Uterus (tissue), 4 donors: Measurements from ENCODE around the gene REXO1. TPM values are rescaled to one million over a fixed set of nuclear protein-coding genes. Genes with fewer than 3 reads are reported as not detected.

Experiments
- DNase-seq, 2 donors: peaks; one replicate each; pipeline ENCODE4 v3.0.0-alpha.2; 2019 to 2020
- H3K27ac ChIP-seq, 2 donors: fragments of 200-600 bp; sonication (generic); 1 replicate in 1 of 2; 2 replicates in 1 of 2; pipeline ENCODE4 v1.5.1; 2016 to 2018
- H3K27me3 ChIP-seq, 2 donors: fragments of 200-600 bp; sonication (generic); one replicate each; pipeline ENCODE4 v1.5.1; 2018 to 2019; ENCODE audit warnings: control low read depth in 1 of 2
- H3K36me3 ChIP-seq, 2 donors: fragments of 200-600 bp; sonication (generic); one replicate each; pipeline ENCODE4 v1.5.1; 2019; ENCODE audit warnings: control low read depth in 1 of 2
- H3K4me1 ChIP-seq, 2 donors: fragments of 200-600 bp; sonication (generic); one replicate each; pipeline ENCODE4 v1.5.1; 2018 to 2019; ENCODE audit warnings: control low read depth in 1 of 2
- H3K4me3 ChIP-seq, 2 donors: fragments of 200-600 bp; sonication (generic); 1 replicate in 1 of 2; 2 replicates in 1 of 2; pipeline ENCODE4 v1.5.1; 2018 to 2019; ENCODE audit warnings: mild to moderate bottlenecking in 1 of 2
- H3K9me3 ChIP-seq, 2 donors: fragments of 200-600 bp; sonication (generic); one replicate each; pipeline ENCODE4 v1.5.1; 2019; ENCODE audit warnings: control low read depth in 1 of 2
- POLR2A ChIP-seq, 2 donors: fragments of 450-650 bp; IDR thresholded peaks; one replicate each; pipeline ENCODE4 v1.6.1; 2016; ENCODE audit warnings: antibody characterized with exemption in 2 of 2, mild to moderate bottlenecking in 1 of 2, moderate library complexity in 1 of 2
- intact Hi-C: fragments of 100-400 bp; cut with DNase I; formaldehyde crosslinking; loops from one replicate; pipeline ENCODE4 v1.15.1; 2023; ENCODE audit warnings: low total_unique reads
- total RNA-seq, 4 donors: library from RNA; depleted of rRNA in 3 of 4; stranded (reverse); fragments of >200 nt in 3 of 4; gene quantifications; one replicate each; pipeline versions ENCODE4 v1.1.0 to v1.2.4, GENCODE V29; 2014 to 2023
- TF ChIP-seq, protein P1 (sequence below), 4 experiments: fragments of 200-600 bp in 2 of 4; fragments of 450-650 bp in 2 of 4; sonication (generic) in 2 of 4; IDR thresholded peaks; one replicate each; pipeline ENCODE4 v1.5.1; 2016 to 2019; ENCODE audit warnings: antibody characterized with exemption in 4 of 4, mild to moderate bottlenecking in 2 of 4, moderate library complexity in 1 of 4
- donor health status: DM: yes; HTN: yes; CAD: no.

Gene REXO1
- total RNA-seq, 4 donors from 2014 or later, result 1.5 to 67.4 (median 25.1) TPM

DNA sequence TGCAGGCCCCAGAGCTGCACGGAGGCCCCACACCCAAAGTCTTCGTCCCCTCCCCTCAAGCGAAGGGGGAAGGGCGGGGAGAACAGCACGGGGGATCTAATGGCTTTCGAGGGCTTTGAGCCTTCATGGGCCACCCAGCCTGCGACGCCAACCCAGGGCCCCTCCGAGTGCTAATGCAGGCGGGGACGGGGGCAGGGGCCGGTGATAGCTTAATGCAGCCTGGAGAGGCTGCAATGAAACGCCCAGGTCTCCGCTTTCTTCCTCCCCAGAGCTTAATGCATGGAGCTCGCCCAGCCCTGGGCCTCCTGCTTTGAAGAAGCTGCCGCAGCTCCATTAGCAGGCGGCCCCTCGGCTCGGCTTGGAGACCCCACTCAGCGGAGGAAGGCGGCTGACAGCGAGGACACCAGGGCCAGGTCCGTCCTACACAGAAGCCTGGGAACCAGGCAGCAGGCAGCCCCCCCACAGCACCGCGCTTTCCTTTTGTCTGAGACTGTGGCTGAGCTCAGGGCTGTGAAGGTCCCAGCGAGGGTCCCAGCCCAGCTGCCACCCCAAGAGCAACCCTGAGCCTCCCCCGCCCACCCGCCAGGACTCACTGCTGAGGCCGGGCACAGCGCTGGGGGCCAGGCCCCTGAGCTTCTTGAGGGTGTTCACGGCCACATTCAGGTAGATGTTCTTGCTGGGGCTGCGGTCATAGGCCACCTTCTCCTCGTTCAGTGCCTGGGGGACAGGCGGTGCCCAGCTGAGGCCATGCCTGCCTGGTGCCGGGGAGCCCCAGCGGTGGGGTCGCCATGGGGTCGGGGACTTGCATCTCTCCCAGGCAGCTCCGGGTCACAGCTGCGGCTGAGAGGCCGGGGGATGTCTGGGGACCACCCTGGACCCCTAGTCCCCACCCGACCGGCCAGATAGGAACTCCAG, 28.7 kb downstream of the REXO1 start:
- Histone ChIP-seq H3K4me3 (no peak overlapping the region), H3K36me3 (no peaks in the 10 kb centered on the region), H3K9me3 (no peaks in the 10 kb centered on the region), H3K27ac (no peak overlapping the region), H3K4me1 (no peaks in the 10 kb centered on the region), H3K27me3 (no peaks in the 10 kb centered on the region)
- intact Hi-C loops, result loop anchor here (10.0 kb wide), 2 partner anchors 55 to 275 kb away; no protein-coding TSS in a partner anchor
- no peak for DNase-seq
- TF ChIP-seq, protein P1, sequence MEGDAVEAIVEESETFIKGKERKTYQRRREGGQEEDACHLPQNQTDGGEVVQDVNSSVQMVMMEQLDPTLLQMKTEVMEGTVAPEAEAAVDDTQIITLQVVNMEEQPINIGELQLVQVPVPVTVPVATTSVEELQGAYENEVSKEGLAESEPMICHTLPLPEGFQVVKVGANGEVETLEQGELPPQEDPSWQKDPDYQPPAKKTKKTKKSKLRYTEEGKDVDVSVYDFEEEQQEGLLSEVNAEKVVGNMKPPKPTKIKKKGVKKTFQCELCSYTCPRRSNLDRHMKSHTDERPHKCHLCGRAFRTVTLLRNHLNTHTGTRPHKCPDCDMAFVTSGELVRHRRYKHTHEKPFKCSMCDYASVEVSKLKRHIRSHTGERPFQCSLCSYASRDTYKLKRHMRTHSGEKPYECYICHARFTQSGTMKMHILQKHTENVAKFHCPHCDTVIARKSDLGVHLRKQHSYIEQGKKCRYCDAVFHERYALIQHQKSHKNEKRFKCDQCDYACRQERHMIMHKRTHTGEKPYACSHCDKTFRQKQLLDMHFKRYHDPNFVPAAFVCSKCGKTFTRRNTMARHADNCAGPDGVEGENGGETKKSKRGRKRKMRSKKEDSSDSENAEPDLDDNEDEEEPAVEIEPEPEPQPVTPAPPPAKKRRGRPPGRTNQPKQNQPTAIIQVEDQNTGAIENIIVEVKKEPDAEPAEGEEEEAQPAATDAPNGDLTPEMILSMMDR (IDR thresholded peaks at IDR 0.05), result no peak
- TF ChIP-seq POLR2A (IDR thresholded peaks at IDR 0.05), result no peak

DNA sequence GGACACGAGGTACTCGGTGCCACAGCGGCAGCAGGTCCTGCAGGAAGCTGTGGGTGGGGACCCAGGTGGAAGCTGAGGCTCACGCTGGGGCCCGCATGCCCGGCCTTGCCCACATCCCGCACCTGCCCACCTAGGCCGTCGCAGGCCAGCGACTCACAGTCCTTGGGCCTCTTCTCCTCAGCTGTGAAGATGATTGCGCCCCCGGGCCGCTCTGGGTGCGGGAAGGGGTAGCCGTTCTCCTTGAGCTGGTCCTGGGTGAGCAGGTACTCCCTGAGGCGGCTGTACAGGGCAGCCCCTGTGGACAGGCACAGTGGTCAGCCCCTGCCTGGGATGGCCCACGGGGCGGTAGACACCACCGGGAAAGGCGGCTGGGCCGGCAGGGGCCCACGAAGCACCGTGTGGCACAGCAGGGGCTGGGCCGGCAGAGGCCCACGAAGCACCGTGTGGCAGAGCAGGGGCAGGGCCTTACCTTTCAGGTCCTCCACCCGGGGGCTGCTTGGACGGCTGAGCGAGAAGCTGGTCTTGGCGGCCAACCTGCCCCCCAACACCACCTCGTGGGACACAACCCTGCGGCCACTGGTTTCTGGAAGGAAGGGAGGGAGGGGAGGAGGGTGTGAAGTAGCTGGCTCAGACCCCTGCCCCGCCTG, 29.6 kb downstream of the REXO1 start:
- H3K36me3 ChIP-seq, result no peaks in the 10 kb centered on the region
- H3K27me3 ChIP-seq, result no peaks in the 10 kb centered on the region
- intact Hi-C loops, result no loop called here

DNA sequence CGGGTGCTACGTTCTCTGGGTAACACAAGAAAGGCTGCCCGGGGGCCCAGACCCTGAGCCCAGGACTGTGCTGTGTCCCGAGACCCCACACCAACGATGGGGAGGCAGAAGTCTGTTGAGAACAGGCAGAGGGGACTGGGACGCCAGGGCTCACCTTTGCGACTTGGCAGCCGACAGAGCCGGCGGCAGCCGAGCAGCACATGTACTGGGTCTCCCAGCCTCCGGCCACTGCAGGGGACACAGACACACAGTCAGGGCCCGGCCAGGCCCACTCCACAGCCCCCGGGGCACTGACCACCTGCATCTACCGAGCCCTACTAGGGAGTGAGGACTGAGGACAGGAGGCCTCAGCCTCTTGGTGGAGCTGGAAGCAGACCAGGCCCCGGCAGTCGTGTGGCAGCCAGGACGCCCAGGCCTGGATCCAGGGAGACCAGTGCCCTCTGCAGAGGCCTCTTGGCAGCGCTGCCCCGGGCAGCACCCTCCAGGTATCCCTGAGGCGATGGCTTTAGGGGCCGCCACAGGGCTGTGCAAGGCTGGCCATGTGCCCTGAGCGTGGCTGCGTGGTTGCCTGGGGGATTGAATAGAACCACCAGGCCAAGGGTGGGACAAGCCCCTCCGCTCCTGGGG, 30.6 kb downstream of the REXO1 start:
- no peak overlapping the region for H3K27ac ChIP-seq
- H3K9me3 ChIP-seq, result no peaks in the 10 kb centered on the region
- no peaks in the 10 kb centered on the region for H3K36me3 ChIP-seq
- DNase-seq, result no peak
- H3K4me1 ChIP-seq, result peaks cover 0 to 8% of the 10 kb centered on the region in 2 donors
- intact Hi-C loops, result no loop called here
- no peak overlapping the region for H3K4me3 ChIP-seq
- TF ChIP-seq, protein P1 (IDR thresholded peaks at IDR 0.05), result no peak
- TF ChIP-seq POLR2A (IDR thresholded peaks at IDR 0.05), result no peak
- H3K27me3 ChIP-seq, result no peaks in the 10 kb centered on the region

More for the DNA sequence above, 29.6 kb downstream of the REXO1 start:
- Histone ChIP-seq H3K9me3 (no peaks in the 10 kb centered on the region), H3K27ac (no peak overlapping the region), H3K4me3 (no peak overlapping the region), H3K4me1 (no peaks in the 10 kb centered on the region)
- TF ChIP-seq POLR2A (IDR thresholded peaks at IDR 0.05), result no peak
- TF ChIP-seq, protein P1 (IDR thresholded peaks at IDR 0.05), result no peak
- DNase-seq, result no peak

DNA sequence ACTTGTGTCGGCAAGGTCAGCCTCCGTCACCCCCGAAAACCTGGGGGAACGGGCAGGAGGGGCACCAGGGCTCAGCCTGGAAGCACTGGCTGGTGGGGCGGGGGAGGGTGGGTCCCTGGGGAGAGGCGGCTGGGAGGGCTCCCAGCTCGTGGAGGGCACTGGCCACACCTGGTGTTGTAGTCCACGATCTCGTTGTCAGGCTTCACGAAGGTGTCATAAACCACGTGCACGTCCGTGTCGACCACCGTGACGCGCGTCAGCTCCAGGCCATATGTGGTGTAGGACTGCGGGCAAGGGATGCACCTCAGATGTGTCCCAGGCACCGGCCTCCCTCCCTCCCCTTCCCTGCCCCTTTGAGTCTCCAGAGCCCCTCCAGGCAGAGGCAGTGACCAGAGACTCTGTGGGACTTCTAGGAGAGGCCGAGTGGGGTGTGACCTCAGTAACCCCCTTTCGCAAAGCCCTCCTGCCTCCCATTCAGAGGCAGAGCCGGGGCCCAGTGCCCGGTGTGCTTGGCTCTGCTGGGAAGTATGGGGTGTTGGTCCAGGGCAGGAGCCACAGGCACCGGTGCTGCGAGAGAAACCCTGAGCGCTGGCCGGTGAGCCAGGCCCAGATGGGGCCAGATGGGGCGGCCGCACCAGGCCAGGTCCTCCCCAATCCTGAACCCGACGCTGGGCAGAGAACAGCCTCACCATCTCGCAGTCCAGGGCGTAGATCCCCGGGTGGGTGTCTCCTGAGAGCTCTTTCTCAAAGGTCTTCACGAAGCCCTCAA, 31.6 kb downstream of the REXO1 start:
- intact Hi-C loops, result no loop called here
- H3K27ac ChIP-seq, result no peak overlapping the region
- TF ChIP-seq, protein P1 (IDR thresholded peaks at IDR 0.05), result no peak
- no peak for TF ChIP-seq POLR2A (IDR thresholded peaks at IDR 0.05)
- H3K9me3 ChIP-seq, result no peaks in the 10 kb centered on the region
- H3K36me3 ChIP-seq, result no peaks in the 10 kb centered on the region
- H3K4me3 ChIP-seq, result no peak overlapping the region
- no peak for DNase-seq
- no peaks in the 10 kb centered on the region for H3K27me3 ChIP-seq
- H3K4me1 ChIP-seq, result peaks cover 0 to 16% of the 10 kb centered on the region in 2 donors
